Measurements from ENCODE around the gene KRABD2.
"Not testable (repeated sequence)": the region's sequence is repeated elsewhere in the genome, so short reads cannot be mapped to it uniquely, and the experiment has no call there.

Gene KRABD2

DNA sequence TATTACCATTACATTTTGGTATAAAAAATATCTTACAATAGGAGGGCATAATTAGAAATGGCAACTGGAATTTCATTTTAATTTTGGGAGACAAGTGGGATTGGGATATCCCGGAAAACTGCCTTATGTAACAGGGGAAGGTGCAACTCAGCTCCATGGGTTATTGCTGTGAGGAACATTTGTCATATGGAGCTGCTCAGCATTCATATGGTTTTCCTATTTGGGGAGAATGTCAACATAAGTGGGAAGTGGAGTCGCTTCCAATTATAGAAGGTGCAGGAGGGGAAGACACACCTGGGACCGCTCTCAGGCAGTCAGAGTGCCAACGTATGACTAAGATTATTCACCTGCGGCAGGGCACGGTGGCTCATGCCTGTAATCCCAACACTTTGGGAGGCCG, 26.2 kb downstream of the KRABD2 start:
- TF ChIP-seq, protein P1, sequence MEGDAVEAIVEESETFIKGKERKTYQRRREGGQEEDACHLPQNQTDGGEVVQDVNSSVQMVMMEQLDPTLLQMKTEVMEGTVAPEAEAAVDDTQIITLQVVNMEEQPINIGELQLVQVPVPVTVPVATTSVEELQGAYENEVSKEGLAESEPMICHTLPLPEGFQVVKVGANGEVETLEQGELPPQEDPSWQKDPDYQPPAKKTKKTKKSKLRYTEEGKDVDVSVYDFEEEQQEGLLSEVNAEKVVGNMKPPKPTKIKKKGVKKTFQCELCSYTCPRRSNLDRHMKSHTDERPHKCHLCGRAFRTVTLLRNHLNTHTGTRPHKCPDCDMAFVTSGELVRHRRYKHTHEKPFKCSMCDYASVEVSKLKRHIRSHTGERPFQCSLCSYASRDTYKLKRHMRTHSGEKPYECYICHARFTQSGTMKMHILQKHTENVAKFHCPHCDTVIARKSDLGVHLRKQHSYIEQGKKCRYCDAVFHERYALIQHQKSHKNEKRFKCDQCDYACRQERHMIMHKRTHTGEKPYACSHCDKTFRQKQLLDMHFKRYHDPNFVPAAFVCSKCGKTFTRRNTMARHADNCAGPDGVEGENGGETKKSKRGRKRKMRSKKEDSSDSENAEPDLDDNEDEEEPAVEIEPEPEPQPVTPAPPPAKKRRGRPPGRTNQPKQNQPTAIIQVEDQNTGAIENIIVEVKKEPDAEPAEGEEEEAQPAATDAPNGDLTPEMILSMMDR (IDR thresholded peaks at IDR 0.05), result no peak
- Histone ChIP-seq H3K36me3 (ENCODE audit: control insufficient read depth, insufficient read depth, low read length) (no peaks in the 10 kb centered on the region), H3K9me3 (ENCODE audit: control insufficient read depth, insufficient read depth, low read length) (no peaks in the 10 kb centered on the region), H3K27me3 (ENCODE audit: control insufficient read depth, insufficient read depth, low read length) (peaks cover 2% of the 10 kb centered on the region), H3K27ac (ENCODE audit: low read length) (no peak overlapping the region), H3K4me1 (ENCODE audit: control insufficient read depth, insufficient read depth, low read length) (no peaks in the 10 kb centered on the region), H3K4me3 (ENCODE audit: low read length) (no peak overlapping the region)
- intact Hi-C loops (cut with micrococcal nuclease), result no loop called here
- DNase-seq, result no peak
- Mint-ChIP-seq H3K27ac (no peak overlapping the region), H3K9me3 (no peaks in the 10 kb centered on the region), H3K4me1 (no peaks in the 10 kb centered on the region), H3K36me3 (no peaks in the 10 kb centered on the region), H3K4me3 (no peak overlapping the region), H3K27me3 (ENCODE audit: low read depth in 2 of 2) (peaks cover 10 to 12% of the 10 kb centered on the region in 2 donors)
- no peak for ATAC-seq
- 89% methylated on average over 7 of the region's 7 CpGs for WGBS (ENCODE audit: insufficient coverage)

DNA sequence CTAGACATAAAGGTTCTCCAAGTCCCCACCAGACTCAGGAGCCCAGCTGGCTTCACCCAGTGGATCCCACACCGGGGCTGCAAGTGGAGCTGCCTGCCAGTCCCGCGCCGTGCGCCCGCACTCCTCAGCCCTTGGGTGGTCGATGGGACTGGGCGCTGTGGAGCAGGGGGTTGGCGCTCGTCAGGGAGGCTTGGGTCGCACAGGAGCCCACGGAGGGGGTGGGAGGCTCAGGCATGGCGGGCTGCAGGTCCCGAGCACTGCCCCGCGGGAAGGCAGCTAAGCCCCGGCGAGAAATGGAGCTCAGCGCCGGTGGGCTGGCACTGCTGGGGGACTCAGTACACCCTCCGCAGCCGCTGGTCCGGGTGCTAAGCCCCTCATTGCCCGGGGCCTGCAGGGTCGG, 29.5 kb downstream of the KRABD2 start:
- WGBS (ENCODE audit: insufficient coverage), result 62% methylated on average over 23 of the region's 25 CpGs

DNA sequence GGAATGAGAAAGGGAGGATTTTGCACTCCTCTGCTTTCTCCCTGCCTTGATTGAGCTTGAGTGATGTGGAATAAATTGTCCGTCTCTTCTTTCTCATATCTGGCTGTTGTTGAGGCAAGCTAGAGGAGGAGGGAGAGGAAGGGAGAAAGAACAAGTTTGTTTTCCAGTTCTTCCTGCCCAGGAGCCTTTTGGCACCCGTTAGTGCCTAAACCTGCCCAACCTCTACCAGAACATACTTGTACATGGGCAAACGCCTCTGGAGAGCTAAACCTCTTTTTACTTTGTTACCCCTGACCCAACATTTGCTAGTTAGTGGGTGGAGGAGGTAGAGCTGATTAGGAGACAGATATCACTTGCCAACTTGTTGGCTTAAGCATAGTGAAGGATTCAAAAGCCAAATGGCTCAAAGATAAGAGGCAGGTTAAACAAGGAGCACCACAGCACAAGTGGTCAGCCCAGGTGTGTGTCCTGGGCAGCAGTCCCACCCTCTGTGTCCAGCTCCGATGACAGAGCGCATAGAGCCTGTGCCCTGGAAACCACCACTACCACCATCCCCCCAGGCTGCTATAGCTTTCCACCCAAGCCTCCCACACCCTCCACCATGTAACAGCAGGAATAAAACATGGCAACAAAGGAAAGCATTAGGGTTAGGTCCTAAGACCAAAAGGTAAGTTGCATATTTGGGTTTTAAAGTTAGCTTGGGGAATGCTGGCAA, 30.4 kb downstream of the KRABD2 start:
- H3K4me1 ChIP-seq (ENCODE audit: control insufficient read depth, insufficient read depth, low read length), result no peaks in the 10 kb centered on the region

More for the DNA sequence above, 29.5 kb downstream of the KRABD2 start:
- H3K4me3 Mint-ChIP-seq; H3K27ac ChIP-seq (ENCODE audit: low read length); H3K9me3 ChIP-seq (ENCODE audit: control insufficient read depth, insufficient read depth, low read length); H3K4me1 Mint-ChIP-seq; H3K36me3 ChIP-seq (ENCODE audit: control insufficient read depth, insufficient read depth, low read length); H3K4me1 ChIP-seq (ENCODE audit: control insufficient read depth, insufficient read depth, low read length); H3K27ac Mint-ChIP-seq; H3K27me3 ChIP-seq (ENCODE audit: control insufficient read depth, insufficient read depth, low read length); intact Hi-C loops (cut with micrococcal nuclease); H3K9me3 Mint-ChIP-seq; H3K4me3 ChIP-seq (ENCODE audit: low read length); H3K36me3 Mint-ChIP-seq; ATAC-seq; DNase-seq: not testable (repeated sequence)
- peaks cover 10 to 12% of the 10 kb centered on the region in 2 donors for H3K27me3 Mint-ChIP-seq (ENCODE audit: low read depth in 2 of 2)

DNA sequence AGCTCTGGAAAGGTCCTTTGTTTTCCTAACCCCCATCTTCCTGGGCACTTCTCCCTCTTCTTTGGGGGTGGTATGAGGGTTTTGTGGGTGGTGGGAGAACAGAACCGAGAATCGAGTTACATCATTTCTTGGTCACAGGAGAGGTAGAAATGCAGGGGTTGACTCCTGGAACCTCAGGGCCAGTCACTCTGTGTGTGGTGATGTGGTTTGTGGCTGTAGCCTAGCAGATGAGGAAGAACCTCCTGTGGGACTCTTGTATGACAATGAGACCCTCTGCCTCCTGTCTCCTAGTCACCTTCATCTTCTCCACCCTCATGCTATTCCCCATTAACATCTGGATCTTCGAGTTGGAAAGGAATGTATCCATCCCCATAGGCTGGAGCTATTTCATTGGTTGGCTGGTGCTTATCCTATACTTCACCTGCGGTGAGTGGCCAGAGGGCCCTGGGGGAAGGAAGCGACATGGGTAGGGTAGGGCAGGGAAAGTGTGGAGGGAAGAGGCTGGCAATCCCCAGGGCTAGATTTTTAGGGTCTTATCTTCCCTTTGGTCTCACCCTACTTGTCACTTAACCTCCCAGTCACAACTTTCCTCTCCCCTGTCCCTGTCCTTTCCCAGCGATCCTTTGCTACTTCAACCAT, 31.3 kb downstream of the KRABD2 start:
- intact Hi-C loops (cut with micrococcal nuclease), result no loop called here
- TF ChIP-seq, protein P1 (IDR thresholded peaks at IDR 0.05), result no peak

More for the DNA sequence above, 30.4 kb downstream of the KRABD2 start:
- no peaks in the 10 kb centered on the region for H3K36me3 Mint-ChIP-seq
- peaks cover 10 to 12% of the 10 kb centered on the region in 2 donors for H3K27me3 Mint-ChIP-seq (ENCODE audit: low read depth in 2 of 2)
- Histone ChIP-seq H3K27ac (ENCODE audit: low read length) (no peak overlapping the region), H3K4me3 (ENCODE audit: low read length) (no peak overlapping the region), H3K27me3 (ENCODE audit: control insufficient read depth, insufficient read depth, low read length) (peaks cover 4% of the 10 kb centered on the region), H3K9me3 (ENCODE audit: control insufficient read depth, insufficient read depth, low read length) (no peaks in the 10 kb centered on the region), H3K36me3 (ENCODE audit: control insufficient read depth, insufficient read depth, low read length) (no peaks in the 10 kb centered on the region)
- no peaks in the 10 kb centered on the region for H3K9me3 Mint-ChIP-seq
- ATAC-seq (no peak), DNase-seq (no peak)
- TF ChIP-seq, protein P1 (IDR thresholded peaks at IDR 0.05), result no peak
- WGBS (ENCODE audit: insufficient coverage), result 100% methylated on average over 3 of the region's 5 CpGs
- intact Hi-C loops (cut with micrococcal nuclease), result no loop called here
- H3K4me1 Mint-ChIP-seq, result no peaks in the 10 kb centered on the region
- H3K4me3 Mint-ChIP-seq, result no peak overlapping the region
- H3K27ac Mint-ChIP-seq, result no peak overlapping the region

More for the DNA sequence above, 31.3 kb downstream of the KRABD2 start:
- Mint-ChIP-seq H3K36me3 (no peaks in the 10 kb centered on the region), H3K4me3 (no peak overlapping the region), H3K9me3 (no peaks in the 10 kb centered on the region), H3K4me1 (no peaks in the 10 kb centered on the region), H3K27me3 (ENCODE audit: low read depth in 2 of 2) (peaks cover 10 to 12% of the 10 kb centered on the region in 2 donors), H3K27ac (no peak overlapping the region)
- no peak overlapping the region for H3K4me3 ChIP-seq (ENCODE audit: low read length)
- no peaks in the 10 kb centered on the region for H3K4me1 ChIP-seq (ENCODE audit: control insufficient read depth, insufficient read depth, low read length)
- no peaks in the 10 kb centered on the region for H3K9me3 ChIP-seq (ENCODE audit: control insufficient read depth, insufficient read depth, low read length)
- ATAC-seq (no peak), DNase-seq (no peak)
- no peak overlapping the region for H3K27ac ChIP-seq (ENCODE audit: low read length)
- no peaks in the 10 kb centered on the region for H3K36me3 ChIP-seq (ENCODE audit: control insufficient read depth, insufficient read depth, low read length)
- WGBS (ENCODE audit: insufficient coverage), result 48% methylated on average over 5 of the region's 6 CpGs
- H3K27me3 ChIP-seq (ENCODE audit: control insufficient read depth, insufficient read depth, low read length), result peaks cover 4% of the 10 kb centered on the region
